HG03135 (cell line): ENCODE results near the gene LIMK2.

Experiments
- ATAC-seq: cut with Tn5 transposase; IDR thresholded peaks from one replicate; pipeline ENCODE4 v1.9.1; 2021; ENCODE audit warnings: mild to moderate bottlenecking, moderate library complexity; ENCODE audit not compliant: unreplicated experiment

Gene LIMK2

DNA sequence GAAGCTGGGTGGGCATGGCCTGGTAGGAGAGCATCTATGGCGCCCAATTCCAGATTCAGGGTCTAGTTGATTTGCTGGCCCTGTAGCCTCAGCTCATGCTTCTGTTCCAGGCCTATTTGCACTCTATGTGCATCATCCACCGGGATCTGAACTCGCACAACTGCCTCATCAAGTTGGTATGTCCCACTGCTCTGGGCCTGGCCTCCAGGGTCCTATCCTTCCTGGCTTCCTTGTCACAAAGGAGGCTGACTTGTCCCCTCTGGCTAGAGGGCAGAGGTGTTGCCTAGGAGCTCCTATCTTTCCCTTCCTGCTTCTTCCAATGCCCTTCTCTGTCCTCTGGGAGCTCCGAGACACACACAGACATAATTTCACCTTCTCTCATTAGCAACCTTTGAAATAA lies 58.9 kb downstream of the LIMK2 start:
- no peak for ATAC-seq

DNA sequence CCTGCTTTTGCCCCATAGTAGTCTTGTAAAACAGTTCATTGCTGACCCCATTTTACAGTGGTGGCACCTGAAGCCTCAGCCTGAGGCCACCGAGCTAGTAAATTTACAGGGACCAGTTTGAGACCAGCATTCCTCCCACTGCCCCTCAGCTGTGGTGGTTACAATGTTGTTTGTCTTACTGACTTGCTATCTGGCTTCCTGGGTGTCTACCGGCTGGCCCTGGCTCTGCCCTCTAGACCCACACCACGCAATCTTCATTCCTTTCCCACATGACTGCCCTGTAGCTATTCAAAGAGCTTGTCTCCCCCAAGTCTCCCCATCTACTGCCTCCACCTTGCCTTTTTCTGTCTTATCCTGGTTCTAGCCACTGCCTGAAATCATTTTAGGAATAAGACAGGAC lies 59.4 kb downstream of the LIMK2 start:
- ATAC-seq, result no peak

DNA sequence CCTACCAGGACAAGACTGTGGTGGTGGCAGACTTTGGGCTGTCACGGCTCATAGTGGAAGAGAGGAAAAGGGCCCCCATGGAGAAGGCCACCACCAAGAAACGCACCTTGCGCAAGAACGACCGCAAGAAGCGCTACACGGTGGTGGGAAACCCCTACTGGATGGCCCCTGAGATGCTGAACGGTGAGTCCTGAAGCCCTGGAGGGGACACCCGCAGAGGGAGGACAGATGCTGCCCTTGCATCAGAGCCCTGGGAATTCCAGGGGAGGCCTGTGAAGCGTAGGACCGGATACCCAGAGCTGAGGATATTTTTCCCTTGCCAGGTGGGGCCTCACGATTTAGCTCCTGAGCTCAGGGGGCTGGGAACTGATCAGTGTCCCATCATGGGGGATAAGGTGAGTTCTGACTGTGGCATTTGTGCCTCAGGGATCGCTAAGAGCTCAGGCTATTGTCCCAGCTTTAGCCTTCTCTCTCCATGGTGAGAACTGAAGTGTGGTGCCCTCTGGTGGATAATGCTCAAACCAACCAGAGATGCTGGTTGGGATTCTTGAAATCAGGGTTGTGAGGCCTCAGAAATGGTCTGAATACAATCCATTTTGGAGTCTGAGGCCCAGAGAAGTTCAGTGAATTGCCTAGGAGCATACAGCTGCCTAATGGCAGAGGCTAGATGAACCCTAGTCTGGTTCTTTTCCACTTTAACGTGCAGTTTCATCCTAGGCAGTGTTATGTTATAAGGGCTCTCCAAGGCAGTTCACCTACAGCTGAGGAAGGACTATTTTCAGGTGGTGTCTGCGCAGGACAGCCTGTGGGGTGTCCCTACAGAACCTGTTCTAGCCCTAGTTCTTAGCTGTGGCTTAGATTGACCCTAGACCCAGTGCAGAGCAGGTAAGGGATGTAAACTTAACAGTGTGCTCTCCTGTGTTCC lies 60.7 kb downstream of the LIMK2 start:
- ATAC-seq, result no peak

DNA sequence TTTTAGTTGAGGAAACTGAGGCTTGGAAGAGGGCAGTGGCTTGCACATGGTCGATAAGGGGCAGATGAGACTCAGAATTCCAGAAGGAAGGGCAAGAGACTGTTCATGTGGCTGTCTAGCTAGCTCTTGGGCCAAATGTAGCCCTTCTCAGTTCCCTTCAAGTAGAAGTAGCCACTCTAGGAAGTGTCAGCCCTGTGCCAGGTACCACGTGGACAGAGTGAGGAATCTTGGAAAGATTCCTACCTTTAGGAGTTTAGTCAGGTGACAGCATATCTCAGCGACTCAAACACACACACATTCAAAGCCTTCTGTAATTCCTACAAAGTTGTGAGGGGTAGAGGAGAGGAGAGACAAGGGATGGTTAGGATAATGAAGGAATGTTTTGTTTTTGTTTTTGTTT lies 61.9 kb downstream of the LIMK2 start:
- no peak for ATAC-seq

DNA sequence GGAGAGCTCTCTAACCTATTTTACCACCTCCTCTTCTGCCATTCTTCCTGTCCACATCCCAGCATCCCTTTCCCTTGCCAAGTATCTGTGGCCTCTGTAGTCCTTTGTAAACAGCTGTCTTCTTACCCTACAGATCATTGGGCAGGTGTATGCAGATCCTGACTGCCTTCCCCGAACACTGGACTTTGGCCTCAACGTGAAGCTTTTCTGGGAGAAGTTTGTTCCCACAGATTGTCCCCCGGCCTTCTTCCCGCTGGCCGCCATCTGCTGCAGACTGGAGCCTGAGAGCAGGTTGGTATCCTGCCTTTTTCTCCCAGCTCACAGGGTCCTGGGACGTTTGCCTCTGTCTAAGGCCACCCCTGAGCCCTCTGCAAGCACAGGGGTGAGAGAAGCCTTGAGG lies 62.9 kb downstream of the LIMK2 start:
- no peak for ATAC-seq

GRCh38 chr22:31275576-31275975 lies 63.5 kb downstream of the LIMK2 start:
- no peak for ATAC-seq

- ATAC-seq, result no peak
Measured at GRCh38 chr22:31276426-31277167, 64.5 kb downstream of the LIMK2 start.

- ATAC-seq, result no peak
Measured at GRCh38 chr22:31277741-31278140, 65.6 kb downstream of the LIMK2 start.

DNA sequence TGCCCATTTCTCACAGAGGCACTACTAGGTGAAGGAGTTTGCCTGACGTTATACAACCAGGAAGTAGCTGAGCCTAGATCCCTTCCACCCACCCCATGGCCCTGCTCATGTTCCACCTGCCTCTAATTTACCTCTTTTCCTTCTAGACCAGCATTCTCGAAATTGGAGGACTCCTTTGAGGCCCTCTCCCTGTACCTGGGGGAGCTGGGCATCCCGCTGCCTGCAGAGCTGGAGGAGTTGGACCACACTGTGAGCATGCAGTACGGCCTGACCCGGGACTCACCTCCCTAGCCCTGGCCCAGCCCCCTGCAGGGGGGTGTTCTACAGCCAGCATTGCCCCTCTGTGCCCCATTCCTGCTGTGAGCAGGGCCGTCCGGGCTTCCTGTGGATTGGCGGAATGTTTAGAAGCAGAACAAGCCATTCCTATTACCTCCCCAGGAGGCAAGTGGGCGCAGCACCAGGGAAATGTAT lies 66.1 kb downstream of the LIMK2 start:
- no peak for ATAC-seq

- no peak for ATAC-seq
Measured at GRCh38 chr22:31278626-31279326, 66.7 kb downstream of the LIMK2 start.

DNA sequence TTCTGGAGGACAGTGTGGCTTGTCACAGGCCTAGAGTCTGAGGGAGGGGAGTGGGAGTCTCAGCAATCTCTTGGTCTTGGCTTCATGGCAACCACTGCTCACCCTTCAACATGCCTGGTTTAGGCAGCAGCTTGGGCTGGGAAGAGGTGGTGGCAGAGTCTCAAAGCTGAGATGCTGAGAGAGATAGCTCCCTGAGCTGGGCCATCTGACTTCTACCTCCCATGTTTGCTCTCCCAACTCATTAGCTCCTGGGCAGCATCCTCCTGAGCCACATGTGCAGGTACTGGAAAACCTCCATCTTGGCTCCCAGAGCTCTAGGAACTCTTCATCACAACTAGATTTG lies 67.2 kb downstream of the LIMK2 start:
- no peak for ATAC-seq

DNA sequence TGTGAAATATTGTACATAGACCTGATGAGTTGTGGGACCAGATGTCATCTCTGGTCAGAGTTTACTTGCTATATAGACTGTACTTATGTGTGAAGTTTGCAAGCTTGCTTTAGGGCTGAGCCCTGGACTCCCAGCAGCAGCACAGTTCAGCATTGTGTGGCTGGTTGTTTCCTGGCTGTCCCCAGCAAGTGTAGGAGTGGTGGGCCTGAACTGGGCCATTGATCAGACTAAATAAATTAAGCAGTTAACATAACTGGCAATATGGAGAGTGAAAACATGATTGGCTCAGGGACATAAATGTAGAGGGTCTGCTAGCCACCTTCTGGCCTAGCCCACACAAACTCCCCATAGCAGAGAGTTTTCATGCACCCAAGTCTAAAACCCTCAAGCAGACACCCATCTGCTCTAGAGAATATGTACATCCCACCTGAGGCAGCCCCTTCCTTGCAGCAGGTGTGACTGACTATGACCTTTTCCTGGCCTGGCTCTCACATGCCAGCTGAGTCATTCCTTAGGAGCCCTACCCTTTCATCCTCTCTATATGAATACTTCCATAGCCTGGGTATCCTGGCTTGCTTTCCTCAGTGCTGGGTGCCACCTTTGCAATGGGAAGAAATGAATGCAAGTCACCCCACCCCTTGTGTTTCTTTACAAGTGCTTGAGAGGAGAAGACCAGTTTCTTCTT lies 67.9 kb downstream of the LIMK2 start:
- ATAC-seq, result no peak

DNA sequence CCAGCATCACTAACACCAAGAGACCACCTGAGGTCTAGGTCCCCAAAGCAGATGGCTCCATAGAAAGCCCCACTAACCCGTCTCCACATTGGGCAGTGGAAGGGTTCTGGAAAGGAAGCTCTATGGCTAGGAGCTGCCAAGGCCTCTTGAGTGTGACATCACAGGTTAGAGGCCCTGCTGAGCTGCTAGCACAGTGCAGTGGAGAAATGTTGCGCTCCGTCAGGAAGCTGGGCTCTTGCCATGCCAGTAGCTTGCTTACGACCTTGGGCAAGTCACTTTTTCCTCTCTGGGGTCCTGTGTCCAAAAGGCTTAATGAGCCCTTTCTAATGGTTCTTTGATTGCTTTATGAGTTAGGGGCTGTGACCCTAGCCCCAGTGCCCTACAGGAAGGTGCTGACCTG lies 69.6 kb downstream of the LIMK2 start:
- ATAC-seq, result no peak

- ATAC-seq, result no peak
Measured at GRCh38 chr22:31282748-31283468, 70.8 kb downstream of the LIMK2 start.

DNA sequence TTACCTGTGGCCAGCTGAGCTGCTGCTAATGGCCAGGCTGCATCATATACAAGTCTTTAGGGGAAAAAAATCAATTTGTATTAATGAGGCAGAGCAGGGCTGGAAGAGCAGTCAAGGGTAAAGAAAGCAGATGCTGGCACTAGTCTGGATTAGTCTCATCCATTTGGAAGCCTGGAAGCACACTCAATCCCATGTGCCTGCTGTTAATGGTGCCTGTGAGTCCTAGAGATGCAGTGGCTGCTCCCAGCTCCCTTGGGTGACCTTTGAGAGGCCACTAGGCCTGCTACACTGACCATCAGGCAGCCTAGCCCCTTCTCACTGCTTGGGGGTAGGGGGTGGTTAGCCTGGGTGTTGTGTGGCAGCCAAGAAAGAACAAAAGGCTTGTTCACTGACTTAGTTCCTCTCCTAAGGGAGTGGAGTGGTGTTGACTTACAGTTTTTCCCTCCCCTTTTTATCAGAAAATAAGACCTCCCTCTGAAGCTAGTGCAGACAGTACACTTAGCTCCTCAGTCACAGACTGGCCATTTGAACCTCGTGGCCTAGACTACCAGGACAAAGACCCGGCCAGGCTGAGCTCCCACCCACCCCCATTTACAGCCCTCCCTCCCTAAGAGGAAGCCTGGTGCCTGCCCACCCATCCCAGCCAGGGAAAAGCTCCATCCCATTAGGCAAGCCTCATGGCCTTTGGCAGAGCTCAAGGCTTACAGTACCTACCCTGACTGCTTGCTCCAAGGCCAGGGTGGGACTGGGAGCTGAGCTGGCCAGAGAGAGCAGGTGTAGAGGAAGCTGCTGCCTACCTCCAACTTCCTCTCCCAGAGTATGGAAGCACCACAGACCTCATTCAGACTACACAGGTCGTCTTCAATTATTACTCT lies 72.4 kb downstream of the LIMK2 start:
- no peak for ATAC-seq

DNA sequence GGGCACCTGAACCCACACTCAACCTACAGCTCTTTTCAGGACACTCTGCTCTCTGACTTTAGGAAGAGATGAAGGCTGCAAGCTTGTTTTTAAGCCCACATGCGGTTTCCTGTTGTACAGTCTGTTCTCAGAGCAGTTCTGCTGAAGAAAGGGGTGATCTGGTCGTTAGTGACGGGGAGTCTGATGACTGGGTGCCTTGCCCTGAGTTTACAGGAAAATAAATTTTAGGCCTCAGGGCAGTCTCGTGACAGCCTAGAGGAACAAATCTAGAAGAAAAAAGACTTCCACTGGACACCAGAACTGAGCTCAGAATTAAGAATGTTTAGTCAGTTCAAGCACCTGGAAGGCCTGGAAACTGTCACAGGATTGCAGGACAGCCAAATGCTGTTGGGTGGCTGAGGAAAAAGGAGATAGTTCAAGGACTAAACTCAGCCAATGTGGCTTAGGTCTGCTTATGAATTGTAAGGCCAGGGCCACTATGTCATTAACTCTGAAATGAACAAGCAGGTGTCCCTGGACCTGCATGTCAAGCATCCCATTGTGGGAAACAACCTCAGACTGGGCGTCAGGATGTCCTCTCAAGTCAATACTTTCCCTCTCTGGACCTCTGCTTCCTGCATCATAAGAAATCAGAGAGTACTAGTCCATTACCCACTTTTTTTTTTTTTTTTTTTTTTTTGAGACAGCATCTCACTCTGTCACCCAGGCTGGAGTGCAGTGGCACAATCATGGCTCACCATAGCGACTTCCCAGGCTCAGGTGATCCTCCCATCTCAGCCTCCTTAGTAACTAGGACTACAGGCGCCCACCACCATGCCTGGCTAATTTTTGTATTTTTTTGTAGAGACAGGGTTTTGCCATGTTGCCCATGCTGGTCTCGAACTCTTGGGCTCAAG lies 74.5 kb downstream of the LIMK2 start:
- no peak for ATAC-seq

DNA sequence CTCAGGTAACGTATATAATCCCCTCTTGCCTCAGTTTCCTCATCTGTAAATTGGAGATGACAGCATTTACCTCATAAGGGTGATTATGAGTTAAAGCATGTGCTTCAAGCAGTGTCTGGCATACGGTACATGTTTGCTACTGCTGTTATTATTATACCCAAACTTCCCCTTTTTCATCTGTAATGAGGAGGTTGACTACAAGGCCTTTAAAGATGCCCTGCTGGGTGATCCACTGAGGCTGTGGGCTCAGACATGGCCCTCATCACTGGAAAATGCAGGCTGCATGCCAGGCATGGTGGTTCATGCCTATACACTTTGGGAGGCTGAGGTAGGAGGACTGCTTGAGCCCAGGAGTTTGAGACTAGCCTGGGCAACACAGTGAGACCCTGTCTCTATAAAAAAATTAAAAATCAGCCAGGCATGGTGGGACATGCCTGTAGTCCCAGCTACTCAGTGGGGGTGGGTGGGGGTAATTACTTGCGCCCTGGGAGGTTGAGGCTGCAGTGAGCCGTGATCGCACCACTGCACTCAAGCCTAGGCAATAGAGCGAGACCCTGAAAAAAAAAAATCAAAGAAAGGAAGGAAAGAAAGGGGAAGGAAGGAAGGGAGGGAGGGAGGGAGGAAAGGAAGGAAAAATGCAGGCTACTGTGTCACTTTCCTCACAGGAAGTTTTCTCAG lies 75.9 kb downstream of the LIMK2 start:
- ATAC-seq, result no peak
